AG09309 (cell line): ENCODE measurements around the gene UTP4.

Experiments used
- DNase-seq: peaks from one replicate; pipeline ENCODE4 v3.0.0-alpha.2; 2010; ENCODE audit warnings: low read depth
- H3K4me3 ChIP-seq: 2 replicates; pipeline ENCODE4 v1.5.1; 2011; ENCODE audit warnings: mild to moderate bottlenecking, low read depth, low read length, moderate library complexity; ENCODE audit not compliant: control insufficient read depth
- CTCF ChIP-seq: IDR thresholded peaks from 2 replicates; pipeline ENCODE4 v1.5.1; 2011; ENCODE audit warnings: mild to moderate bottlenecking, low read depth, low read length, inconsistent platforms; ENCODE audit not compliant: insufficient read depth, control insufficient read depth; ENCODE audit errors: missing control alignments

Gene UTP4

GRCh38 chr16:69106491-69107315 lies 25.7 kb upstream of the UTP4 start:
- no peak for TF ChIP-seq CTCF
- peak overlapping the region; percentile 58 for H3K4me3 ChIP-seq
- DNase-seq, result no peak

GRCh38 chr16:69107316-69107962 lies 25.0 kb upstream of the UTP4 start:
- H3K4me3 ChIP-seq, result peak overlapping the region; percentile 58
- no peak for DNase-seq
- no peak for TF ChIP-seq CTCF

GRCh38 chr16:69108064-69108904 lies 24.2 kb upstream of the UTP4 start:
- DNase-seq, result no peak
- no peak for TF ChIP-seq CTCF
- no peak overlapping the region for H3K4me3 ChIP-seq

- DNase-seq, result no peak
- no peak for TF ChIP-seq CTCF
- H3K4me3 ChIP-seq, result no peak overlapping the region
These were observed 23.6 kb upstream of the UTP4 start for GRCh38 chr16:69108905-69109252.

- no peak overlapping the region for H3K4me3 ChIP-seq
- no peak for TF ChIP-seq CTCF
These were observed 22.8 kb upstream of the UTP4 start for GRCh38 chr16:69109486-69110270.

GRCh38 chr16:69110406-69110805 lies 22.0 kb upstream of the UTP4 start:
- no peak for TF ChIP-seq CTCF
- no peak overlapping the region for H3K4me3 ChIP-seq
- DNase-seq, result no peak

More at GRCh38 chr16:69109486-69110270, 22.8 kb upstream of the UTP4 start:
- DNase-seq, result no peak
